HG03025 (cell line): ENCODE data around the gene PCDHA8.
"Not testable (repeated sequence)": the region's sequence is repeated elsewhere in the genome, so short reads cannot be mapped to it uniquely, and the experiment has no call there.

ENCODE experiments used
- ATAC-seq: cut with Tn5 transposase; IDR thresholded peaks from one replicate; pipeline ENCODE4 v1.9.1; 2021; ENCODE audit warnings: mild to moderate bottlenecking, moderate library complexity; ENCODE audit not compliant: unreplicated experiment, low FRiP score

PCDHA8 gene

GRCh38 chr5:140828362-140828737, 12.6 kb upstream of the PCDHA8 start:
- ATAC-seq: no peak

GRCh38 chr5:140829511-140830501, 11.2 kb upstream of the PCDHA8 start:
- ATAC-seq: not testable (repeated sequence)

GRCh38 chr5:140833993-140834392, 7.0 kb upstream of the PCDHA8 start, which contains the start of gene PCDHA7:
Gene PCDHA7, plus strand, starts transcription at chr5:140834269. Its CDS starts 115 bp downstream, at chr5:140834384.
- ATAC-seq: no peak

- ATAC-seq: not testable (repeated sequence)
Measured at GRCh38 chr5:140834439-140835008, 6.5 kb upstream of the PCDHA8 start.

- no peak for ATAC-seq
Measured at GRCh38 chr5:140835622-140836510, 5.1 kb upstream of the PCDHA8 start.

GRCh38 chr5:140842798-140843733, 2.1 kb downstream of the PCDHA8 start:
- ATAC-seq: no peak

- ATAC-seq: not testable (repeated sequence)
Measured at GRCh38 chr5:140848139-140849102, 7.4 kb downstream of the PCDHA8 start, which contains the start of gene PCDHA9. Gene PCDHA9, plus strand, starts transcription at chr5:140848382. Its CDS starts 114 bp downstream, at chr5:140848496.

GRCh38 chr5:140849831-140850634, 9.0 kb downstream of the PCDHA8 start:
- not testable (repeated sequence) for ATAC-seq

- no peak for ATAC-seq
Measured at GRCh38 chr5:140855772-140856674, 15.0 kb downstream of the PCDHA8 start, which contains the start of gene PCDHA10. Gene PCDHA10, plus strand, starts transcription at chr5:140855897. Its CDS starts 152 bp downstream, at chr5:140856049.

GRCh38 chr5:140857177-140857986, 16.4 kb downstream of the PCDHA8 start:
- no peak for ATAC-seq

- ATAC-seq: no peak
Measured at GRCh38 chr5:140857987-140858240, 16.9 kb downstream of the PCDHA8 start.

- ATAC-seq: no peak
Measured at GRCh38 chr5:140862441-140863295, 21.7 kb downstream of the PCDHA8 start.

GRCh38 chr5:140868721-140869554, 28.0 kb downstream of the PCDHA8 start, which contains the start of gene PCDHA11:
Gene PCDHA11, plus strand, starts transcription at chr5:140868957. Its CDS starts 147 bp downstream, at chr5:140869104.
- ATAC-seq: no peak

- ATAC-seq: no peak
Measured at GRCh38 chr5:140869555-140869886, 28.5 kb downstream of the PCDHA8 start.
